Astrocyte (in vitro differentiated cells and primary cell): Measurements from ENCODE around the gene ZBTB11.

Source experiments
- EZH2 ChIP-seq: IDR thresholded peaks from 2 replicates; pipeline ENCODE4 v1.6.1; 2012; ENCODE audit warnings: mild to moderate bottlenecking, low read length, inconsistent platforms; ENCODE audit not compliant: insufficient read depth
- TF ChIP-seq, protein P1 (sequence below): IDR thresholded peaks from 2 replicates; pipeline ENCODE4 v1.5.1; 2011; ENCODE audit warnings: low read depth, mild to moderate bottlenecking, inconsistent platforms, low read length, moderate library complexity; ENCODE audit not compliant: insufficient read depth

DNA sequence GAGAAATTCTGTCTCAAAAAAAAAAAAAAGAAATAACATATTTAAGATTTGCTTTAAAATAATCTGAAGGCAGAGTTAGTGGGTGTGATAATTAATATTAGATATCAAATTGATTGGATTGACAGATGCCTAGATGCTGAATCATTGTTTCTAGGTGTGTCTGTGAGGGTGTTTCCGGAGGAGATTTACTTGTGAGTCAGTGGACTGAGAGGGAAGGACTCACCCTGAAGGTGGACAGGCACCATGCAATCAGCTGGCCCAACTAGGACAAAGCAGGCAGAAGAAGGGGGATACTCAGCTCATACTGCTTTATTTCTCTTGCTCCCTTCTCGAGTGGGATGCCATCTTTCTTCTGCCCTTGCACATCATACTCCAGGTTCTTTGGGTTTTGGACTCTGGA is 26.2 kb upstream of the ZBTB11 start:
- TF ChIP-seq, protein P1, sequence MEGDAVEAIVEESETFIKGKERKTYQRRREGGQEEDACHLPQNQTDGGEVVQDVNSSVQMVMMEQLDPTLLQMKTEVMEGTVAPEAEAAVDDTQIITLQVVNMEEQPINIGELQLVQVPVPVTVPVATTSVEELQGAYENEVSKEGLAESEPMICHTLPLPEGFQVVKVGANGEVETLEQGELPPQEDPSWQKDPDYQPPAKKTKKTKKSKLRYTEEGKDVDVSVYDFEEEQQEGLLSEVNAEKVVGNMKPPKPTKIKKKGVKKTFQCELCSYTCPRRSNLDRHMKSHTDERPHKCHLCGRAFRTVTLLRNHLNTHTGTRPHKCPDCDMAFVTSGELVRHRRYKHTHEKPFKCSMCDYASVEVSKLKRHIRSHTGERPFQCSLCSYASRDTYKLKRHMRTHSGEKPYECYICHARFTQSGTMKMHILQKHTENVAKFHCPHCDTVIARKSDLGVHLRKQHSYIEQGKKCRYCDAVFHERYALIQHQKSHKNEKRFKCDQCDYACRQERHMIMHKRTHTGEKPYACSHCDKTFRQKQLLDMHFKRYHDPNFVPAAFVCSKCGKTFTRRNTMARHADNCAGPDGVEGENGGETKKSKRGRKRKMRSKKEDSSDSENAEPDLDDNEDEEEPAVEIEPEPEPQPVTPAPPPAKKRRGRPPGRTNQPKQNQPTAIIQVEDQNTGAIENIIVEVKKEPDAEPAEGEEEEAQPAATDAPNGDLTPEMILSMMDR: no peak
- TF ChIP-seq EZH2: no peak
